ENCODE data around the gene CALN1. TPM values are rescaled to one million over a fixed set of nuclear protein-coding genes. Genes with fewer than 3 reads are reported as not detected.

The CALN1 gene
- total and polyA plus RNA-seq, 9 of the 15 experiments (the other 6 are each of a cell fraction or from before 2014, with no cell fraction given): 1.4 to 7.5 (median 3.3) TPM

DNA sequence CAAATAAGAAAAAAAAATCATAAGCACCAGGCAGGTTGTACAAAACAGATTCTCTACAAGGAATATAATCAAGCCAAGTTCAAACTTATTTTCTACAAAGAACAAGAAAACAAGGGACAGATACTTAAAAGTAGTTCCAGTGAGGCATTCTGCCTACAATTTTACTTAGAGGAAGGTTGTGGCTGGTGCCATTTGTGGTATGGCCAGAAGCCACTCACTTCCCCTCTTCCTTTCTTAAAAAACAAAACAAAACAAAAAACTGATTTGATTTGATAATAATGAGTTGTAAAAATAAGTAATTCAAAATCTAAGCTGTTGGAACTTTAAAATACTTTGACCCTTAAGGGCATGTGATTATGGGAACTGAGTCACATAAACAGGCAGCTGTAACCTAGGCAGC is 420.6 kb downstream of the CALN1 start:
- no peak overlapping the region for H3K27ac ChIP-seq (ENCODE audit: extremely low read depth, low read depth, low read length)
- POLR2A ChIA-PET: no interaction called here
- H3K4me1 ChIP-seq (replicated peaks in 1 of 2; ENCODE audit: control insufficient read depth in 2 of 2, insufficient read depth in 2 of 2, low read length in 2 of 2): no peaks in the 10 kb centered on the region
- H3K9ac ChIP-seq (ENCODE audit: insufficient read depth in 1 of 2, low read depth in 2 of 2, low read length in 2 of 2): no peak overlapping the region
- ATAC-seq (no peak), DNase-seq (ENCODE audit: extremely low read depth in 1 of 4, low spot score in 3 of 4) (no peak), FAIRE-seq (no peak)
- intact Hi-C loops (cut with micrococcal nuclease): no loop called here
- in situ Hi-C loops (cut with MboI): no loop called here
- peaks cover 0 to 16% of the 10 kb centered on the region in 2 experiments; a peak in 2 of 5 replicates for H3K27me3 ChIP-seq (ENCODE audit: control insufficient read depth in 2 of 2, insufficient read depth in 2 of 2, low read length in 2 of 2)
- no peaks in the 10 kb centered on the region for H4K20me1 ChIP-seq (replicated peaks; ENCODE audit: control insufficient read depth, insufficient read depth, low read length)
- H3K9me1 ChIP-seq (ENCODE audit: control insufficient read depth, insufficient read depth, low read length): no peaks in the 10 kb centered on the region
- H3K4me3 ChIP-seq: no peak overlapping the region
- no peaks in the 10 kb centered on the region for H3K79me2 ChIP-seq (ENCODE audit: control insufficient read depth, insufficient read depth, low read length)
- no peaks in the 10 kb centered on the region for H3K36me3 ChIP-seq (ENCODE audit: control insufficient read depth, insufficient read depth, low read length)
- no TSS peak for BruUV-seq (replicated peaks)
- no peak overlapping the region for H3K4me2 ChIP-seq (ENCODE audit: insufficient read depth, low read length)
- CTCF ChIA-PET (ENCODE audit: low intra/inter-chr PET ratio): no interaction called here
- no peak overlapping the region for H2AFZ ChIP-seq (ENCODE audit: low read depth, low read length)
- H3K9me3 ChIP-seq (replicated peaks; ENCODE audit: control insufficient read depth, insufficient read depth, low read depth, low read length): no peaks in the 10 kb centered on the region
- no peak for TF ChIP-seq ZNF444 (CRISPR knock-in tag; IDR thresholded peaks at IDR 0.05)
- no peak for TF ChIP-seq MXI1 (IDR thresholded peaks at IDR 0.05; ENCODE audit: low read depth, low read length)
- no peak for TF ChIP-seq ETV6 (IDR thresholded peaks at IDR 0.05; ENCODE audit: borderline replicate concordance in 1 of 2, low read depth in 2 of 2, low read length in 1 of 2)
- no peak for TF ChIP-seq ETV6 (CRISPR knock-in tag; IDR thresholded peaks at IDR 0.05; ENCODE audit: borderline replicate concordance)
- TF ChIP-seq, protein P1, sequence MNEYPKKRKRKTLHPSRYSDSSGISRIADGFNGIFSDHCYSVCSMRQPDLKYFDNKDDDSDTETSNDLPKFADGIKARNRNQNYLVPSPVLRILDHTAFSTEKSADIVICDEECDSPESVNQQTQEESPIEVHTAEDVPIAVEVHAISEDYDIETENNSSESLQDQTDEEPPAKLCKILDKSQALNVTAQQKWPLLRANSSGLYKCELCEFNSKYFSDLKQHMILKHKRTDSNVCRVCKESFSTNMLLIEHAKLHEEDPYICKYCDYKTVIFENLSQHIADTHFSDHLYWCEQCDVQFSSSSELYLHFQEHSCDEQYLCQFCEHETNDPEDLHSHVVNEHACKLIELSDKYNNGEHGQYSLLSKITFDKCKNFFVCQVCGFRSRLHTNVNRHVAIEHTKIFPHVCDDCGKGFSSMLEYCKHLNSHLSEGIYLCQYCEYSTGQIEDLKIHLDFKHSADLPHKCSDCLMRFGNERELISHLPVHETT (CRISPR knock-in tag; conservative IDR thresholded peaks at IDR 0.05 in 1 of 2, IDR thresholded peaks at IDR 0.05 in 1 of 2): no peak
- TF ChIP-seq BHLHE40 (IDR thresholded peaks at IDR 0.05; ENCODE audit: low read length): no peak
- TF ChIP-seq, protein P2, sequence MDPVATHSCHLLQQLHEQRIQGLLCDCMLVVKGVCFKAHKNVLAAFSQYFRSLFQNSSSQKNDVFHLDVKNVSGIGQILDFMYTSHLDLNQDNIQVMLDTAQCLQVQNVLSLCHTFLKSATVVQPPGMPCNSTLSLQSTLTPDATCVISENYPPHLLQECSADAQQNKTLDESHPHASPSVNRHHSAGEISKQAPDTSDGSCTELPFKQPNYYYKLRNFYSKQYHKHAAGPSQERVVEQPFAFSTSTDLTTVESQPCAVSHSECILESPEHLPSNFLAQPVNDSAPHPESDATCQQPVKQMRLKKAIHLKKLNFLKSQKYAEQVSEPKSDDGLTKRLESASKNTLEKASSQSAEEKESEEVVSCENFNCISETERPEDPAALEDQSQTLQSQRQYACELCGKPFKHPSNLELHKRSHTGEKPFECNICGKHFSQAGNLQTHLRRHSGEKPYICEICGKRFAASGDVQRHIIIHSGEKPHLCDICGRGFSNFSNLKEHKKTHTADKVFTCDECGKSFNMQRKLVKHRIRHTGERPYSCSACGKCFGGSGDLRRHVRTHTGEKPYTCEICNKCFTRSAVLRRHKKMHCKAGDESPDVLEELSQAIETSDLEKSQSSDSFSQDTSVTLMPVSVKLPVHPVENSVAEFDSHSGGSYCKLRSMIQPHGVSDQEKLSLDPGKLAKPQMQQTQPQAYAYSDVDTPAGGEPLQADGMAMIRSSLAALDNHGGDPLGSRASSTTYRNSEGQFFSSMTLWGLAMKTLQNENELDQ (CRISPR knock-in tag; IDR thresholded peaks at IDR 0.05; ENCODE audit: borderline replicate concordance): no peak
- TF ChIP-seq BRD4 (IDR thresholded peaks at IDR 0.05): no peak
- no peak for TF ChIP-seq EP300 (IDR thresholded peaks at IDR 0.05; ENCODE audit: low read length)
- no peak for TF ChIP-seq ZNF57 (CRISPR knock-in tag; IDR thresholded peaks at IDR 0.05)
- TF ChIP-seq WHSC1 (IDR thresholded peaks at IDR 0.05; ENCODE audit: low read length): no peak
- TF ChIP-seq, protein P3, sequence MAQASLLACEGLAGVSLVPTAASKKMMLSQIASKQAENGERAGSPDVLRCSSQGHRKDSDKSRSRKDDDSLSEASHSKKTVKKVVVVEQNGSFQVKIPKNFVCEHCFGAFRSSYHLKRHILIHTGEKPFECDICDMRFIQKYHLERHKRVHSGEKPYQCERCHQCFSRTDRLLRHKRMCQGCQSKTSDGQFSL (CRISPR knock-in tag; IDR thresholded peaks at IDR 0.05): no peak
- TF ChIP-seq, protein P3 (tag; IDR thresholded peaks at IDR 0.05): no peak
- TF ChIP-seq PTBP1 (IDR thresholded peaks at IDR 0.05; ENCODE audit: low read depth, low read length): no peak
- TF ChIP-seq, protein P4, sequence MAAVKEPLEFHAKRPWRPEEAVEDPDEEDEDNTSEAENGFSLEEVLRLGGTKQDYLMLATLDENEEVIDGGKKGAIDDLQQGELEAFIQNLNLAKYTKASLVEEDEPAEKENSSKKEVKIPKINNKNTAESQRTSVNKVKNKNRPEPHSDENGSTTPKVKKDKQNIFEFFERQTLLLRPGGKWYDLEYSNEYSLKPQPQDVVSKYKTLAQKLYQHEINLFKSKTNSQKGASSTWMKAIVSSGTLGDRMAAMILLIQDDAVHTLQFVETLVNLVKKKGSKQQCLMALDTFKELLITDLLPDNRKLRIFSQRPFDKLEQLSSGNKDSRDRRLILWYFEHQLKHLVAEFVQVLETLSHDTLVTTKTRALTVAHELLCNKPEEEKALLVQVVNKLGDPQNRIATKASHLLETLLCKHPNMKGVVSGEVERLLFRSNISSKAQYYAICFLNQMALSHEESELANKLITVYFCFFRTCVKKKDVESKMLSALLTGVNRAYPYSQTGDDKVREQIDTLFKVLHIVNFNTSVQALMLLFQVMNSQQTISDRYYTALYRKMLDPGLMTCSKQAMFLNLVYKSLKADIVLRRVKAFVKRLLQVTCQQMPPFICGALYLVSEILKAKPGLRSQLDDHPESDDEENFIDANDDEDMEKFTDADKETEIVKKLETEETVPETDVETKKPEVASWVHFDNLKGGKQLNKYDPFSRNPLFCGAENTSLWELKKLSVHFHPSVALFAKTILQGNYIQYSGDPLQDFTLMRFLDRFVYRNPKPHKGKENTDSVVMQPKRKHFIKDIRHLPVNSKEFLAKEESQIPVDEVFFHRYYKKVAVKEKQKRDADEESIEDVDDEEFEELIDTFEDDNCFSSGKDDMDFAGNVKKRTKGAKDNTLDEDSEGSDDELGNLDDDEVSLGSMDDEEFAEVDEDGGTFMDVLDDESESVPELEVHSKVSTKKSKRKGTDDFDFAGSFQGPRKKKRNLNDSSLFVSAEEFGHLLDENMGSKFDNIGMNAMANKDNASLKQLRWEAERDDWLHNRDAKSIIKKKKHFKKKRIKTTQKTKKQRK (IDR thresholded peaks at IDR 0.05; ENCODE audit: borderline replicate concordance, low read depth, low read length): no peak
- TF ChIP-seq SMAD4 (CRISPR knock-in tag; conservative IDR thresholded peaks at IDR 0.05): no peak
